ENCODE data around the gene OR51G1.

DNA sequence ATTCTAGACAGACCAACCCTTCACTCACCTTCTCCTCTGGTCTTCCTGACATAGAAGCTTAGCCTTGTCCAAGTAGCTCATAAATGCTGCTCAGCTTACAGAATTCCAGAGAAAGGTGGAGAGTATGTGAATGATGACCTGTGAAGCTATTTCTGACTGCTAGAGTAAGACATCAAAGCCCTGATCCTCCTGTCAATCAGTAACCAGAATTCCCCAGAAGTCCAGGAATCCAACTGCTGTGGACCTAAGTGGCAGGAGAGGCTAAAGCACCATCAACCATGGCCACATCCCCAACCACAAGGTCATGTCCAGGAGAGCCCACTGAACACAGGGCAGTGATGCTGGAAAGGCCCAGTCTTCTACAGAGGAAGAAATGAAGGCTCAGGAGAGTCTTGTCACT, 7.6 kb downstream of the OR51G1 start:
- TF ChIP-seq, protein P1, sequence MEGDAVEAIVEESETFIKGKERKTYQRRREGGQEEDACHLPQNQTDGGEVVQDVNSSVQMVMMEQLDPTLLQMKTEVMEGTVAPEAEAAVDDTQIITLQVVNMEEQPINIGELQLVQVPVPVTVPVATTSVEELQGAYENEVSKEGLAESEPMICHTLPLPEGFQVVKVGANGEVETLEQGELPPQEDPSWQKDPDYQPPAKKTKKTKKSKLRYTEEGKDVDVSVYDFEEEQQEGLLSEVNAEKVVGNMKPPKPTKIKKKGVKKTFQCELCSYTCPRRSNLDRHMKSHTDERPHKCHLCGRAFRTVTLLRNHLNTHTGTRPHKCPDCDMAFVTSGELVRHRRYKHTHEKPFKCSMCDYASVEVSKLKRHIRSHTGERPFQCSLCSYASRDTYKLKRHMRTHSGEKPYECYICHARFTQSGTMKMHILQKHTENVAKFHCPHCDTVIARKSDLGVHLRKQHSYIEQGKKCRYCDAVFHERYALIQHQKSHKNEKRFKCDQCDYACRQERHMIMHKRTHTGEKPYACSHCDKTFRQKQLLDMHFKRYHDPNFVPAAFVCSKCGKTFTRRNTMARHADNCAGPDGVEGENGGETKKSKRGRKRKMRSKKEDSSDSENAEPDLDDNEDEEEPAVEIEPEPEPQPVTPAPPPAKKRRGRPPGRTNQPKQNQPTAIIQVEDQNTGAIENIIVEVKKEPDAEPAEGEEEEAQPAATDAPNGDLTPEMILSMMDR (IDR thresholded peaks at IDR 0.05; ENCODE audit: low read depth, low read length, missing input control): no peak
- TF ChIP-seq EGR1 (IDR thresholded peaks at IDR 0.05; ENCODE audit: low read depth in 2 of 2) (no peak), TAF1 (conservative IDR thresholded peaks at IDR 0.05) (no peak), REST (IDR thresholded peaks at IDR 0.05) (no peak), YY1 (IDR thresholded peaks at IDR 0.05) (no peak), ATF3 (IDR thresholded peaks at IDR 0.05) (no peak), ZBTB33 (IDR thresholded peaks at IDR 0.05) (no peak)
